Type B pancreatic cell (in vitro differentiated cells): ENCODE measurements around the gene MTMR3. TPM values are rescaled to one million over a fixed set of nuclear protein-coding genes. Genes with fewer than 3 reads are reported as not detected.

Experiments
- DNase-seq: peaks from one replicate; pipeline ENCODE4 v3.0.0; 2021; ENCODE audit warnings: mixed read lengths; ENCODE audit not compliant: unreplicated experiment; ENCODE audit errors: extremely low spot score
- H3K27ac Mint-ChIP-seq: 2 replicates; pipeline ENCODE4 v1.8.0; 2021; ENCODE audit warnings: mild to moderate bottlenecking, mixed read lengths
- H3K27me3 Mint-ChIP-seq: 2 replicates; pipeline ENCODE4 v1.8.0; 2021; ENCODE audit warnings: mixed read lengths
- H3K36me3 Mint-ChIP-seq: 2 replicates; pipeline ENCODE4 v1.8.0; 2021; ENCODE audit warnings: mixed read lengths
- H3K4me1 Mint-ChIP-seq: one replicate; pipeline ENCODE4 v1.8.0; 2021; ENCODE audit warnings: mixed read lengths; ENCODE audit not compliant: unreplicated experiment
- H3K4me3 Mint-ChIP-seq: 2 replicates; pipeline ENCODE4 v1.8.0; 2021; ENCODE audit warnings: mild to moderate bottlenecking, mixed read lengths
- H3K9me3 Mint-ChIP-seq: 2 replicates; pipeline ENCODE4 v1.8.0; 2021; ENCODE audit warnings: mixed read lengths
- total RNA-seq: library from RNA; stranded (reverse); gene quantifications from 2 replicates; pipeline ENCODE4 v1.2.1, GENCODE V29; 2021; ENCODE audit warnings: low replicate concordance
- TF ChIP-seq, protein P1 (sequence below): fragments of 200-600 bp; sonication (generic); conservative IDR thresholded peaks from 2 replicates; pipeline ENCODE4 v1.5.0; 2021; ENCODE audit warnings: antibody characterized with exemption, mild to moderate bottlenecking

MTMR3 gene
- total RNA-seq, 1 donor from 2014 or later: 54.3 TPM

DNA sequence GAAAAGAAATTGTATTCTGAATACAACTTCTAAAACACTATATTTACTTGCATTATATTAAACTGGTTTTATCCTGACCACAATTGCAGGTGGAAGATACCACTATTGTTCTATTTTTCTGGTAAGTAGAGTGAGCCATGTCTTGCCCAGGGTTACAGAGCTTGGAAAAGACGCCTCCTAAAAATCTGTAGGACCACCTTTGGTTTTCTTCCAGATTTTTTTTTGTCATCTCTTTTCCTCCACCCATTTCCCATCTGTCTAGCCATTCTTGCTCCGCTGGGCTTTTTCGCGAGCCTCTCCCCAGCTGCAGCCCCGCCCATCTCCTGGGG, 294 bp upstream of the MTMR3 start:
- Mint-ChIP-seq H3K9me3 (no peaks in the 10 kb centered on the region), H3K27ac (peak overlapping the region; percentile 33)

DNA sequence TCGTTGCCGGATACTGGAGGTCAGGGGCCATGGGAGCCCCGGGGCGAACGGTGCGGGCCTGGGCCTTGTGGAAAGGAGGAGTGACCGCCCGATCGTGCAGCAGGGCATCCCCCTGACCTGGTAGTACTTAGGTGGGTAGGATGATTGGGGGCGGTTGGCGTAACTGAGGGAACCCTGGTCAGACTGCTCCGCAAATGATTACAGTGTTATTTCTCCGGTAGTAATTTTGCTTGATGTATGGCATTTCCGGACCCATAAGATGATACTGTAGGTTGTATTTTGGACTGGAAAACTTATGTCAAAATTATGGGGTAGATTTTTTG, 762 bp downstream of the MTMR3 start:
- no peak overlapping the region for H3K4me3 Mint-ChIP-seq
- no peak for DNase-seq

More for the DNA sequence above, 294 bp upstream of the MTMR3 start:
- Mint-ChIP-seq H3K4me3 (no peak overlapping the region), H3K36me3 (no peaks in the 10 kb centered on the region), H3K4me1 (peaks cover 6% of the 10 kb centered on the region), H3K27me3 (no peaks in the 10 kb centered on the region)
- no peak for DNase-seq
- TF ChIP-seq, protein P1, sequence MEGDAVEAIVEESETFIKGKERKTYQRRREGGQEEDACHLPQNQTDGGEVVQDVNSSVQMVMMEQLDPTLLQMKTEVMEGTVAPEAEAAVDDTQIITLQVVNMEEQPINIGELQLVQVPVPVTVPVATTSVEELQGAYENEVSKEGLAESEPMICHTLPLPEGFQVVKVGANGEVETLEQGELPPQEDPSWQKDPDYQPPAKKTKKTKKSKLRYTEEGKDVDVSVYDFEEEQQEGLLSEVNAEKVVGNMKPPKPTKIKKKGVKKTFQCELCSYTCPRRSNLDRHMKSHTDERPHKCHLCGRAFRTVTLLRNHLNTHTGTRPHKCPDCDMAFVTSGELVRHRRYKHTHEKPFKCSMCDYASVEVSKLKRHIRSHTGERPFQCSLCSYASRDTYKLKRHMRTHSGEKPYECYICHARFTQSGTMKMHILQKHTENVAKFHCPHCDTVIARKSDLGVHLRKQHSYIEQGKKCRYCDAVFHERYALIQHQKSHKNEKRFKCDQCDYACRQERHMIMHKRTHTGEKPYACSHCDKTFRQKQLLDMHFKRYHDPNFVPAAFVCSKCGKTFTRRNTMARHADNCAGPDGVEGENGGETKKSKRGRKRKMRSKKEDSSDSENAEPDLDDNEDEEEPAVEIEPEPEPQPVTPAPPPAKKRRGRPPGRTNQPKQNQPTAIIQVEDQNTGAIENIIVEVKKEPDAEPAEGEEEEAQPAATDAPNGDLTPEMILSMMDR: no peak

DNA sequence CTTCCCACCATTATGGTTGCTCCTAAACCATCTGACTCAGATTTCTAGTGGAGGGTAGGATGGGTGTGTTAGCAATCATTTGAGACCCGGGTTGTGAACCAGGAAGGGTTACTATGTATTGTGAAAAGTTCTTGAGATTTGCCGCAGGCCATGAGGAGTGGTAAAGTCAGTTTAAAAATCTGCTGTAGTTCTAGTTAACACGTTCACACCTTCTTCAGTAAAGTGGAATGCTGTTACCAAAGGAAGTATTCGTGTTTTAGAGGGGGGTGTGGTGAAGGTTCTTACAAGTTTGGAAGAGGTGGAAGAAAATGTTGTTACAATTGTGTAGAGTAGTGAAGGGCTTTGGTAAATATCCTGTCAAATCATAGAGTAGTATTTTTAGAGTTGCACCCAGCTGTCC, 2.6 kb downstream of the MTMR3 start:
- Mint-ChIP-seq H3K36me3 (no peaks in the 10 kb centered on the region), H3K4me1 (peaks cover 13% of the 10 kb centered on the region), H3K27me3 (no peaks in the 10 kb centered on the region), H3K9me3 (no peaks in the 10 kb centered on the region), H3K4me3 (no peak overlapping the region), H3K27ac (no peak overlapping the region)
- TF ChIP-seq, protein P1: no peak
- no peak for DNase-seq

More for the DNA sequence above, 762 bp downstream of the MTMR3 start:
- Mint-ChIP-seq H3K4me1 (peaks cover 11% of the 10 kb centered on the region), H3K9me3 (no peaks in the 10 kb centered on the region), H3K36me3 (no peaks in the 10 kb centered on the region), H3K27me3 (no peaks in the 10 kb centered on the region), H3K27ac (peak overlapping the region; percentile 85)
- TF ChIP-seq, protein P1: no peak

DNA sequence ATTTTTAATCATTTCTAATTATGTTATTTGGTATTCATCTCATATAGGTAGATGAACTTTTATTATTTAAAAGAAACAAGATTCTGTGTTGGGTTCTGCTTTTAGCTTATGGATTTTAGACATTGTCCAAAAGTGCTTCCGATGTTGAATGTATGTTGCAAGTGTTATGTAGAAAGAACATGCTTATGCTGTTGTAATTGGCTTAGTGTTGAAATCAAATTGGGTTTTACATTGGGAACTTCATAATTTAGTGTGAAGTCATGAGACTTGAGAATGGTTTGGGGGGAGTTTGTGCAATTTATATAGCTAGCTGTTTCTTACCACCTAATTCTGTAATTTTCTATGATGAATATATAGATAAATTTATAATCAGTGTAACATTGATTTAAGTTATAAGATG, 3.6 kb downstream of the MTMR3 start:
- no peak overlapping the region for H3K4me3 Mint-ChIP-seq
- H3K27ac Mint-ChIP-seq: no peak overlapping the region
- TF ChIP-seq, protein P1: no peak
- H3K4me1 Mint-ChIP-seq: peaks cover 15% of the 10 kb centered on the region
- no peak for DNase-seq
- H3K27me3 Mint-ChIP-seq: no peaks in the 10 kb centered on the region
- no peaks in the 10 kb centered on the region for H3K9me3 Mint-ChIP-seq
- no peaks in the 10 kb centered on the region for H3K36me3 Mint-ChIP-seq

DNA sequence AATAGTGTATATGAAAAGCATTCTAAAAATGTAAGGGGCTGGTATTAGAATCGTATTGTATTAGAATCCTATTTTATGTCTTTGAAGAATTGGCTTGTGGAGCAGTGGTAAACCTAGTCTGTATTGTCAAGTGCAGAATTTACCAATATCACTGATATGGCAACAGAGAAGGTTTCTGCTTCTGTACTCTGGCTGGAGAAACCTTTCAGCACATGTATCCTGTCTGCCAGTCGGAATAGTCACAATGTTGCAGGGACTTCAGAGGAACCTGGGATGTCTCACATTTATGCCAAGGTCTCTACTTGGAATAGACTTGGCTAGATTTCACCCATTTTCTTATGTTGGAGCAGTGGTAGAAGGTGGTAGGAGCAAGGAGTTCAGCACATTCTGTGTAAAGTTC, 4.4 kb downstream of the MTMR3 start:
- TF ChIP-seq, protein P1: no peak
- Mint-ChIP-seq H3K27me3 (no peaks in the 10 kb centered on the region), H3K27ac (no peak overlapping the region), H3K4me3 (no peak overlapping the region), H3K36me3 (no peaks in the 10 kb centered on the region), H3K9me3 (no peaks in the 10 kb centered on the region), H3K4me1 (peaks cover 20% of the 10 kb centered on the region)
- no peak for DNase-seq

DNA sequence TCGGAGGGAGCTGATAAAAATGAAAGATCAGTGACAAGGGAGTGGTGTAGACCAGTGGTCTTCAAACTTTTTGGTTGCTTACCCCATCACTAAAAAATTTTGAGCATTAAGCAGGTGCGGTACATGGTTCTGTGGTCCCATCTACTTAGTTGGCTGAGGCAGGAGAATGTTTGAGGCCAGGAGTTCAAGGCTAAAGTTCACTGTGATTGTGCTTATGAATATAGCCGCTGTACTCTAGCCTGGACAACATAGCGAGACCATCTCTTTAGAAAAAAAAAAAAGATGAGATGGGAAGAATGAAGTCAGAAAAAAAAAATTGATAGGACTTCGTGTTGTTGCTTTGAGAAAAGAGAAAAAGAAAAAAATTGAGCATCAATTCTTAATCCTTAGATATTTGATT, 7.8 kb downstream of the MTMR3 start:
- H3K9me3 Mint-ChIP-seq: no peaks in the 10 kb centered on the region
- peaks cover 25% of the 10 kb centered on the region for H3K4me1 Mint-ChIP-seq
- H3K27ac Mint-ChIP-seq: no peak overlapping the region
- no peak for DNase-seq
- H3K27me3 Mint-ChIP-seq: no peaks in the 10 kb centered on the region
- TF ChIP-seq, protein P1: no peak
- no peak overlapping the region for H3K4me3 Mint-ChIP-seq
- H3K36me3 Mint-ChIP-seq: peaks cover 7% of the 10 kb centered on the region
